ENCODE measurements around the gene TOMT.
"Not testable (repeated sequence)": the region's sequence is repeated elsewhere in the genome, so short reads cannot be mapped to it uniquely, and the experiment has no call there.

The TOMT gene

DNA sequence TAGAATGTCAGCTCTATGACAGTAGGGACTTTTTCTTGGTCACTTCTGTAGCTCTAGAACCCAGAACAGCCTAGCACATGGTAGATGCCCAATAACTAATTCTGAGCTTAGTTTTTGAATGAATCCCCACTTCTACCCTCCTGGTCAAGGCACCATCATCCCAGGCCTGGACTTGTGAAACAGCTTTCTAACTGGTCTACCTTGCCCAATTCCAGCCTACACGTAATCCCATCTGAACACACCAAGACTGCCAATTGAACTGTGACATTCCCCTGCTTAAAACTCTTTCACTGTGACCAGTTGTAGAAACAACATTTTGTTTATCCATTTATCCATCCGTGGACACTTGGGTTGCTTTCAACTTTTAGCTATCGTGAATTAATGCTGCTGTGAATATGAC lies 23.7 kb downstream of the TOMT start:
- DNase-seq, result no peak

DNA sequence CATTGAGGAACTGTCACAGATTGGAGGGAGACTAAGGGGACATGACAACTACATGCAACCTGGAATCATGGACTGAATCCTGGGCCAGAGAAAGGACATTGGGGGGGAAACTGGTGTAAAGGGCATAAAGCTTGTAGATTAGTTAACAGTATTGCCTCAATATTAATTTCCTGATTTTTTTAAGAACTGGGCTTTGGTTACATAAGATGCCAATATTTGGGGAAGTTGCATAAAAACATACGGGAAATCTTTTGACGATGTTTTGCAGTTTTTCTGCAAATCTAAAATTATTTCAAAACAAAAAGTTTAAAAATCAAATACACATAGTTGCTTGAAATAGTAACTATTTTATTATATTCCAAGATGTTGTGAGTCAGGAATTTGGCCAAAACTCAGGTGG lies 26.9 kb downstream of the TOMT start:
- DNase-seq, result no peak

DNA sequence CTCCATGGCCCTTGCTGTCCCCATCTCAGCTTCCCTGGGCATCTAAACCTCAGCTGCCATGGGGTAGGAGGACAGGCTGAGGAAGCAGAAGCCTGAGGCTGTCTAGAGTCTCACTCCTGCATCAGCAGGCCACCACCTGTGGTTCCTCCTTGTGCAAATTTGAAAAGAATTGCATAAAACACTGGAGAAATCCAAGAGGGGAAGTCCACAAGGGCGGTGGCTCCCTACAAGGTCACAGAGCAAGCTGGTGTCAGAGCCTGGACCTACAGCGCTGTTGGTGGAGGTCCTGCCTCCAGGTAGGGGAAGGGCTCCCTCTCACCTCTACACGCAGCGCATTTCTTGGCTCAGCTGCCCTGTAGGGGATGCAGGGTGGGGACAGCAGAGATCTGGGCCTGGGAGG lies 29.7 kb downstream of the TOMT start, which contains the start of gene FOLR3:
TSS of gene FOLR3 (plus strand) at position 253 of the 400 bp plus-strand sequence. CDS start 228 bp downstream, outside the sequence.
- DNase-seq, result not testable (repeated sequence)

DNA sequence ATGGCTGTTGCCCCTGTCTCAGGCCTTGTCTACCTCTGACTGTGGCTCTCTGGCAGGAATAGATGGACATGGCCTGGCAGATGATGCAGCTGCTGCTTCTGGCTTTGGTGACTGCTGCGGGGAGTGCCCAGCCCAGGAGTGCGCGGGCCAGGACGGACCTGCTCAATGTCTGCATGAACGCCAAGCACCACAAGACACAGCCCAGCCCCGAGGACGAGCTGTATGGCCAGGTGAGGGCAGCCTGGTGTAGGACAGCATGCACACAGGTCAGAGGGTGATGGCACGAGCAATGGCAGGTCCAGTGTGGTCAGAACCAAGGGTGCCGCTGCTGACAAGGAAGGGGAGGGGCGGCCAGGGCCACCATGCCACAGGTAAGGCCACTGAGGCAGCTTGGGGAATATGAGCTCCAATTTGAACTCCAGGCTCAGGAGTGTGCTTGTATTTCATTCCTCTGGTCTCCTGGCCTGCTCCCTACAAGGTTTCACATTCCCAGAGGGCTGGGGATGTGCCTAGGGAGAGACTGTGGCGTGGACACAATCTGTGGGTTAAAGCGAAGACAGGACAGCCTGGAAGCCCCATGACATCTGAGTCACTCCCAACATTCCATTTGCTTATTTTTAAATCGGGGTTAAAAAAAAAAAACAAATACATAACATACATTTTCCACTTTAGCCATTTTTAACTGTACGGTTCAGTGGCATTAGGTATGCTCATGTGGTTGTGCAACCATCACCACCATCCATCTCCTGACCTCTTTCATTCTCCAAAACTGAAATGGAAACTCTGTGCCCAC lies 30.4 kb downstream of the TOMT start:
- DNase-seq, result no peak

DNA sequence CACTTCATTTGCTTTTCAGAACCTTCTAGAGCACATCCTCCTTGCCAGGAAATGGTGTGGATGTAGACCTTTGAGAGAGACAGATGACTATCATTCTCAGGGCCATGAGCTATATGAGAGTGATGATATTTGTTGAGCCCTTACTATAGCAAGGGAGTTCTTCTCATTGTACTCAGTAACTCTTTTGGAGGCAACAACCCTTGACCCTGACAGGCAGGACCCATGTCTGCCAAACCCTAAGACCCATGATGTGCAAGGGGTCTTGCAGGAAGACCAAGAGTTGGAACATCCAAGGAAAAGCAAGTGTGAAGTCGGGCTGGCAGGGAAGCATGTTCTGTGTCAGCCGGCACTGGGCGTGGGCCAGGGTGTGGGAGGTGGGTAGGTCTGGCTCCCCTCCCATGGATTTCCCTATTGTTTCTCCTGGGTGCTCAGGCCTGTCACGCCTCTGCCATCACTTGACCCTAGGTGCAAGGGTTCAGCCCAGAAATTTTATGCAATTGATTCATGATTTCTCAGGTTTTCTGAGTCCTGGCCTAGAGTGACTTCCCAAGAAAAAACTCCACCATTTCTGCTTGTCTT lies 31.0 kb downstream of the TOMT start:
- DNase-seq, result no peak

DNA sequence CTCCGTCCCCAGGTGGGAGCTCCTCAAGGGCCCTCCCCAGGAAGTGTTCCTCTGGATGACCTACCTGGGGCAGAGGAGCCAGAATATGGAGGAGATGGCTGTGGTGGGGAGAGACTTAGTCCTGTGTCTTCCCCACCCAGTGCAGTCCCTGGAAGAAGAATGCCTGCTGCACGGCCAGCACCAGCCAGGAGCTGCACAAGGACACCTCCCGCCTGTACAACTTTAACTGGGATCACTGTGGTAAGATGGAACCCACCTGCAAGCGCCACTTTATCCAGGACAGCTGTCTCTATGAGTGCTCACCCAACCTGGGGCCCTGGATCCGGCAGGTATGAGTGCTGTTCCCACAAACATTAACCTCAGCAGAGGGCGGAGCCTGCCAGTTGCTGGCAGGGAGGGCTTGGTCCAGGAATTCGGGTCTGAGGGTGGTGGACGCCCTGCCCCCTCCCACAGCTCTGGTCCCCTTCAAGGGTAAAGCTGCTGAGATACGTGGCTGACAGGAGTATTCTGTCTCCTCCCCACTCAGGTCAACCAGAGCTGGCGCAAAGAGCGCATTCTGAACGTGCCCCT lies 33.2 kb downstream of the TOMT start:
- DNase-seq, result no peak

DNA sequence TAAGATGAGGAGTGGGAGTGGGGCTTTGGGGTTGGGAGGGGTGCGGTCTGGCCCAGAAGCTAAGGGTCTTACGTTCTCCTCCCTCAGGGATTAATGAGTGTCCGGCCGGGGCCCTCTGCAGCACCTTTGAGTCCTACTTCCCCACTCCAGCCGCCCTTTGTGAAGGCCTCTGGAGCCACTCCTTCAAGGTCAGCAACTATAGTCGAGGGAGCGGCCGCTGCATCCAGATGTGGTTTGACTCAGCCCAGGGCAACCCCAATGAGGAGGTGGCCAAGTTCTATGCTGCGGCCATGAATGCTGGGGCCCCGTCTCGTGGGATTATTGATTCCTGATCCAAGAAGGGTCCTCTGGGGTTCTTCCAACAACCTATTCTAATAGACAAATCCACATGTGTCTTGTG lies 33.8 kb downstream of the TOMT start:
- DNase-seq, result no peak

DNA sequence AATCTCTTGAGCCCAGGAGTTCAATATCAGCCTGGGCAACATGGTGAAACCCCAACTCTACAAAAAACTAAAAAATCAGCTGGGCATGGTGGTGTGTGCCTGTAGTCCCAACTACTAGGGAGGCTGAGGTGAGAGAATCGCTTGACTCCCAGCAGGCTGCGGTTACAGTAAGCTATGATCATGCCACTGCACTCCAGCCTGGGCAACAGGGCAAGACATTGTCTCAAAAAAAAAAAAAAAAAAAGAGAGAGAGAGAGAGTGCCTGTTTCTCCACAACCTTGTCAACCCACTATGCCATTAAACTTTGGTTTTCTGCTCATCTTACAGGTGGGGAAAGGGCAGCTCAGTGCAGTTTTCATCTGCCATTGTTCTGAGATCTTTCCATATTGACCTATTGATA lies 34.9 kb downstream of the TOMT start:
- DNase-seq, result no peak

DNA sequence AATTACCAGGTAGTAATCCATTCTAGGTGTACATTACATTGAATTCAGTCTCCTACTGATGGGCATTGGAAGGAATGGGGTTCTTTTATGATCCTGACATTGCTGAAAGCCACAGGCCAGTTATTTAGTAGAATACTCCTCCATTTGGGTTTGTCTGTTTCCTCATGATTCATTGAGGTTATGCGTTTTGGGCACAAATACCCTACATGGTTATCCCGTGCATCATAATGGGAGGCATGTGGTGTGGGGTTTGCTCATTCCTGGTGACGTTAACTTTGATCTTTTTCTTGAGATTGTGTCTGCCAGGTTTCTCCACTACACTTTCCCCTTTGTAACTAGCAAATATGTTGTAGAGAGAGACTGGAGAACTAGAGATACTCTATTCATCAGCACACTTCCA lies 35.3 kb downstream of the TOMT start:
- peak; percentile 5 for DNase-seq

DNA sequence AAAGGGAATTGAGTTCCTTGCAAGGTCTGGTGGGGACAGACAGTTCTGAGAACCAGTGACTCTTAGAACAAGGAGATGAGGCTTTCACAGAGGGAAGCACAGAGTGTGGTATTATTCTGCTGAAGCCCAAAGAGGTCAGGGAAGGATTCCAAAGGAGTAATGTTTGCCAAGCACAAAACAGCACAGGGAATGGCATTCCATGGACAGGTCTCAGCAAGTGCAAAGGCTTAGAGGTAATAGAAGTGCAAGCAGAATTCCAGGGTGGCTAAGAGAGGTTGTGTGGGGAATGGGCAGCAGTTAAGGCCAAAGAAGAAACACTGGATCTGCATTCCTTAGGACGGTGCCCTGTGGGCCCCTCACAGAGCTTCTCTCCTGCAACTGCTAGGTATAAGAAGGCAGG lies 36.4 kb downstream of the TOMT start:
- DNase-seq, result not testable (repeated sequence)

DNA sequence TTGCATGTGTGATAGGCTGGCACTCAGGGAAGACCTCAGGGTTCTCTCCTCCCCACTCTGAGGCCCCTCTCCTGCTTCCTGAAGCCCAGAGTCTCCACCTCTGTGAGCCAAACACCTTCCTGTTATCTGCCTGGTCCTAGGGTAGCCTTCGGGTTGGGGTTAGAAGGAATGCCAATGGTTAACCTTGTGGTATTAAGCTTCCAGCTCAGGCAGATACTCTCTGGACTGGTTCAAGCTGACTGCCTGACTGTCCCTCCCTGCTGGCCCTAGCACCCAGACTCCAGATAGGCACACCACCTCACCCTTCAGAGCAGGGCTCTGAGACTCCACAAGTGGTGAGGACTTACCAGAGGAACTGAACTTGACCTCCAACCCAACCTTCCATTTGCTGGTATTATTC lies 36.8 kb downstream of the TOMT start:
- DNase-seq, result not testable (repeated sequence)

DNA sequence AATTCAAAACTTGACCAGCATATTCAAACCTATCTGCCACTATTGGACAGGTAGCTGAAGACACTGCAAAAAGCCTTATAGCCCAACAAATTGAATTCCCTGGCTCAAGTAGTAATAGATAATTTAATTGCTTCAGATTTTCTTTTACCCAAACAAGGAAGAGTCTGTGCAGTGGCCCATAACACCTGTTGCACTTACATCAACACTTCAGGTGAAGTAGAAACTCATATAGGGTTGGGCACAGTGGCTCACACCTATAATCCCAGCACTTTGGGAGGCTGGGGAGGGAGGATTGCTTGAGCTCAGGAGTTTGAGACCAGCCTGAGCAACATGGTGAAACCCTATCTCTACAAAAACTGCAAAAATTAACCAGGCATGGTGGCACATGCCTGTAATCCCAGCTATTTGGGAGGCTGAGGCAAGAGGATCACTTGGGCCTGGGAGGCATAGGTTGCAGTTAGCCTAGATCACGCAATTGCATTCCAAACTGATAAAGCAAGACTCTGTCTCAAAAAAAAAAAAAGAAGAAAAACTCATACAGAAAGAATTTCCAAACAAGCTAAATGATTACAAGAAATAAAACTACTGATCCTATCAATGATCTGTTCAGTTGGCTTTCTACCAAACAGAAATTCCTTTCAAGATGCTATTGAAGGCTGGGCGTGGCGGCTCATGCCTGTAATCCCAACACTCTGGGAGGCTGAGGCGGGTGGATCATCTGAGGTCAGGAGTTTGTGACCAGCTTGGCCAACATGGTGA lies 39.3 kb downstream of the TOMT start:
- DNase-seq, result no peak

DNA sequence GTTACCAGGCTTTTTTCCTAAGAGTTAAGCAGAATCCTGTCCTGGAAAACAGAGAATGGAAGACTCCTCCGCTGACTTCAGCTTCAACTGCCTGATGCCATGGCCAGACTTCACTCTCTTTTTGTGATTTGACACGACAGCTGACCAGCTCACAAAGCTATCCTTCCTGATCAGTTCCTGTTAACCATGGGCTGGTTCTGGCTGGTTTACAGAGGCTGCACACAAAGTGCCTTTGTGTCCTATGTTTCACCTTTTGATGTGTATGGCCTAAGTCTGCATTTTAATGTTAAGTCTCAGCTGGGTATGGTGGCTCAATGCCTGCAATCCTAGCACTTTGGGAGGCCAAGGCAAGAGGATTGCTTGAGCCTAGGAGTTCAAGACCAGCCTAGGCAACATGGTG lies 40.9 kb downstream of the TOMT start:
- no peak for DNase-seq

DNA sequence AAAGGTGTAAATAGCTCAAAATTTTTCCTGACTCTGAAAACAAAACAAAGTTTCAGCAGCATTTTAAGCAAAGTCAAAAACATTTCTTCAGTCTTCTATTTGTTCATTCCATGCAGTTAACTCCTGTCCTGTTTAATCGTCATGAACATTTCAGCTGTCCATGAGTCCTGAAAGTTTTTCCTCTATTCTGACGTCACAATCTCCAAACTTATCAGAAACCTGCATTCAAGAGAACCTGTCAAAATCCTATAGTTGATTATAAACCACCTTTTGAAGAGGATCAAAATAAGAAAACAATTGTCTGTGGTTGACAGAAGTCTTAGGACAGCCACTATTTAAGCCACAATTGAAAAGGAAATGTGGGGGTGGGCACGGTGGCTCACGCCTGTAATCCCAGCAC lies 45.2 kb downstream of the TOMT start:
- no peak for DNase-seq

DNA sequence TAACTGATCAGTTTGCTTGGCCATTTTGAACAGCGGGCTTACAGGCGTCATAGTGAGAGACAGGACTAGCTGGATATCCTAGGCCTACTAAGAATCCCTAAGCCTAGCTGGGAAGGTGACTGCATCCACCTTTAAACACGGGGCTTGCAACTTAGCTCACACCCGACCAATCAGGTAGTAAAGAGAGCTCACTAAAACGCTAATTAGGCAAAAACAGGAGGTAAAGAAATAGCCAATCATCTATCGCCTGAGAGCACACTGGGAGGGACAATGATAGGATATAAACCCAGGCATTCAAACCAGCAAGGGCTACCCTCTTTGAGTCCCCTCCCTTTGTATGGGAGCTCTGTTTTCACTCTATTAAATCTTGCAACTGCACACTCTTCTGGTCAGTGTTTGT lies 48.1 kb downstream of the TOMT start:
- DNase-seq, result not testable (repeated sequence)

DNA sequence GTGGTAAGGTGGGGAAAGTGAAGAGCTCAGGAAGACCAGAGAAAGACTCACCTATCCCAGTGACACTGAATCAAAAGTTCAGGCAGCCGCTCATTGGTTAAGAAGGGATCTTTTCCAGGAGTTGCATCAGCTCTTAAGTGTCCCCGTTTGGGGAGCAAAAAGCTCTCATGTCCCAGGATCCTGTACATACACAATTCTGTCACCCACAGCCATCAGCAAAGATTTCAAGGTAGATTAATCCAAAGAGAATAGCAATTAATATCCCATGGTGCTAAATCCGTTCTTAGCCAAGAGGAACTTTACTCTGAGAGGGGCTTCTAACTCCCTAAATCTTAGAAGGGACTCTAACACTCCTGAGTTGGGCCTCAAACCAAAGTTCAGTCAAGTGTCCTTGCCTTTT lies 49.1 kb downstream of the TOMT start:
- DNase-seq, result no peak

DNA sequence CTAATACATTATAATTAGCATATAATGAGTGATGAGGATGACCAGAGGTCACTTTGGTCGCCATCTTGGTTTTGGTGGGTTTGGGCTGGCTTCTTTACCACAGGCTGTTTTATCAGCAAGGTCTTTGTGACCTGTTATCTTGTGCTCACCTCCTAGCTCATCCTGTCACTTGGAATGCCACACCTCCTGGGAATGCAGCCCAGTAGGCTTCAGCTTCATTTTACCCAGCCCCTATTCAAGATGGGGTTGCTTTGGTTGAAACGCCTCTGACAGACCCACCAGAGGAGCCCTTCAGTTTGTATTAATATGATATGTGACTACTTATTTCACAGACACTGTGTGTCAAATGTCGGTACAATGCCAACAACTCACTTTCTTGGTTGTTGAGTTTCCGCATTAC lies 50.0 kb downstream of the TOMT start:
- no peak for DNase-seq

DNA sequence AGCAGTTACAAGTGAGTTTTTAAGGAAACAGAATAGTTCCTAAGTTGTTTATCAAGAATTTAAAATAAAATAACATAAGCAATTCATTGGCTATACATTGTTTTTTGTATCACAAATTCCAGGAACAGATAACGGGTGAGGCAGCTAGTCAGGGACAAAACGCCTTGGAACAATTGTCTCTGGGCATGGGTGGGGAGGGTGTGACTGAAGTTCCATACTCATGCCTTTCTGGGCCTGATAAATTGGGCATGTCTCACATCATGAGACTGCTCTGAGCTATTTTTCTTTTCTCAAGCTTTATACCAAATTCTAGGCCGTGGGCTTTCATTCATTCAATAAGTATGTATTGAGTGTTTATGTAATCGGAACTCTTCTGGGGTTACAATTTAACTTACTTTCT lies 51.4 kb downstream of the TOMT start:
- DNase-seq, result no peak
